Caco-2 (cell line): ENCODE results near the gene TMEM35A. TPM values are rescaled to one million over a fixed set of nuclear protein-coding genes. Genes with fewer than 3 reads are reported as not detected.

Source experiments
- BruUV-seq: library from RNA; stranded (reverse); fragments of 400-500 nt; replicated peaks from 2 replicates; lab custom pipeline; 2021; lab: Mats Ljungman, UMichigan
- CTCF ChIA-PET: fragments of 300-600 bp; sonication (Branson Sonifier 250); formaldehyde crosslinking; loops from one replicate; lab custom pipeline; 2022; ENCODE audit warnings: antibody characterized with exemption; lab: Charles Lee
- POLR2A ChIA-PET: fragments of 300-600 bp; sonication (Branson Sonifier 250); formaldehyde crosslinking; loops from one replicate; lab custom pipeline; 2022; ENCODE audit warnings: antibody characterized with exemption; lab: Charles Lee
- DNase-seq, 2 experiments: peaks; one replicate each; pipeline versions ENCODE4 v3.0.0 to v3.0.0-alpha.2; 2020 to 2022
- H3K27me3 ChIP-seq: replicated peaks from 2 replicates; pipeline ENCODE4 v1.6.0; 2011; ENCODE audit warnings: low read length; ENCODE audit not compliant: control insufficient read depth, insufficient read depth
- H3K36me3 ChIP-seq: 2 replicates; pipeline ENCODE4 v1.5.1; 2011; ENCODE audit warnings: low read length; ENCODE audit not compliant: control insufficient read depth, insufficient read depth
- H3K4me1 ChIP-seq: fragments of 250-450 bp; sonication (Bioruptor Pico); 2 replicates; pipeline ENCODE4 v1.5.1; 2020; ENCODE audit warnings: mild to moderate bottlenecking
- H3K4me3 ChIP-seq: 2 replicates; pipeline ENCODE4 v1.5.1; 2011; ENCODE audit warnings: low read depth, mild to moderate bottlenecking, control low read depth, low read length
- H3K9me3 ChIP-seq: fragments of 250-450 bp; sonication (Bioruptor Pico); 2 replicates; pipeline ENCODE4 v1.5.1; 2020; ENCODE audit warnings: mild to moderate bottlenecking, moderate library complexity
- H3K27ac Mint-ChIP-seq: one replicate; pipeline ENCODE4 v1.8.0; 2022; ENCODE audit warnings: mixed read lengths; ENCODE audit not compliant: unreplicated experiment
- H3K27me3 Mint-ChIP-seq: one replicate; pipeline ENCODE4 v1.8.0; 2022; ENCODE audit warnings: mixed read lengths; ENCODE audit not compliant: insufficient read depth, unreplicated experiment
- H3K36me3 Mint-ChIP-seq: one replicate; pipeline ENCODE4 v1.8.0; 2022; ENCODE audit warnings: mild to moderate bottlenecking, mixed read lengths; ENCODE audit not compliant: insufficient read depth, unreplicated experiment
- H3K4me1 Mint-ChIP-seq: one replicate; pipeline ENCODE4 v1.8.0; 2022; ENCODE audit warnings: low read depth, mixed read lengths; ENCODE audit not compliant: unreplicated experiment
- H3K4me3 Mint-ChIP-seq: one replicate; pipeline ENCODE4 v1.8.0; 2022; ENCODE audit warnings: mild to moderate bottlenecking, moderate library complexity, mixed read lengths; ENCODE audit not compliant: unreplicated experiment
- H3K9me3 Mint-ChIP-seq: one replicate; pipeline ENCODE4 v1.8.0; 2022; ENCODE audit warnings: mixed read lengths; ENCODE audit not compliant: unreplicated experiment
- CTCF ChIP-seq, 2 experiments: fragments of 200-600 bp in 1 of 2; IDR thresholded peaks; 1 replicate in 1 of 2; 2 replicates in 1 of 2; pipeline versions ENCODE4 v1.5.1 to v1.8.0; 2011 to 2022; ENCODE audit warnings: antibody characterized with exemption in 1 of 2, control low read depth in 1 of 2, inconsistent platforms in 1 of 2, low read depth in 1 of 2, low read length in 1 of 2, mild to moderate bottlenecking in 1 of 2, moderate library complexity in 1 of 2; ENCODE audit not compliant: insufficient read depth in 1 of 2, severe bottlenecking in 1 of 2, unreplicated experiment in 1 of 2
- intact Hi-C: fragments of 100-400 bp; cut with micrococcal nuclease; formaldehyde crosslinking; loops from one replicate; pipeline ENCODE4 v1.10.0; 2022; ENCODE audit not compliant: unreplicated experiment
- total RNA-seq: library from RNA; stranded (reverse); gene quantifications from 2 replicates; pipeline ENCODE4 v1.2.3, GENCODE V29; 2022

TMEM35A gene
- total RNA-seq, 1 experiment from 2014 or later = not detected

- H3K4me3 Mint-ChIP-seq = no peak overlapping the region
- peak overlapping the region; percentile 51 for H3K27ac Mint-ChIP-seq
- POLR2A ChIA-PET = no interaction called here
- Histone ChIP-seq H3K27me3 (no peaks in the 10 kb centered on the region), H3K4me1 (no peaks in the 10 kb centered on the region), H3K36me3 (no peaks in the 10 kb centered on the region), H3K4me3 (no peak overlapping the region), H3K9me3 (no peaks in the 10 kb centered on the region)
- no peaks in the 10 kb centered on the region for H3K27me3 Mint-ChIP-seq
- no TSS peak for BruUV-seq
- TF ChIP-seq CTCF (IDR thresholded peaks at IDR 0.05; ENCODE audit: insufficient read depth in 1 of 2, low read depth in 1 of 2, low read length in 1 of 2, severe bottlenecking in 1 of 2, unreplicated experiment in 1 of 2) = no peak
- CTCF ChIA-PET = no interaction called here
- no peak for DNase-seq
- peaks cover 6% of the 10 kb centered on the region for H3K4me1 Mint-ChIP-seq
- intact Hi-C loops = loop anchor here (10.0 kb wide), 1 partner anchor 132 kb away; the partner anchor contains the start of gene XKRX
- peaks cover under 1% of the 10 kb centered on the region for H3K36me3 Mint-ChIP-seq
- H3K9me3 Mint-ChIP-seq = peaks cover 8% of the 10 kb centered on the region
These were observed 21.5 kb upstream of the TMEM35A start for GRCh38 chrX:101057093-101057714.

- no peaks in the 10 kb centered on the region for H3K36me3 Mint-ChIP-seq
- Histone ChIP-seq H3K9me3 (no peaks in the 10 kb centered on the region), H3K36me3 (no peaks in the 10 kb centered on the region), H3K27me3 (no peaks in the 10 kb centered on the region), H3K4me1 (no peaks in the 10 kb centered on the region), H3K4me3 (no peak overlapping the region)
- ChIA-PET POLR2A (no interaction called here), CTCF (no interaction called here)
- TF ChIP-seq CTCF (IDR thresholded peaks at IDR 0.05; ENCODE audit: insufficient read depth in 1 of 2, low read depth in 1 of 2, low read length in 1 of 2, severe bottlenecking in 1 of 2, unreplicated experiment in 1 of 2) = no peak
- peaks cover under 1% of the 10 kb centered on the region for H3K4me1 Mint-ChIP-seq
- H3K27me3 Mint-ChIP-seq = no peaks in the 10 kb centered on the region
- no peak for DNase-seq
- H3K4me3 Mint-ChIP-seq = no peak overlapping the region
- intact Hi-C loops = no loop called here
- BruUV-seq = no TSS peak
- no peak overlapping the region for H3K27ac Mint-ChIP-seq
- peaks cover 1% of the 10 kb centered on the region for H3K9me3 Mint-ChIP-seq
These were observed 16.5 kb upstream of the TMEM35A start for GRCh38 chrX:101062176-101062575.

- no peaks in the 10 kb centered on the region for H3K4me1 Mint-ChIP-seq
These were observed 7.1 kb upstream of the TMEM35A start for GRCh38 chrX:101071582-101071981.

More at GRCh38 chrX:101071582-101071981, 7.1 kb upstream of the TMEM35A start:
- no peak for DNase-seq
- Mint-ChIP-seq H3K4me3 (no peak overlapping the region), H3K9me3 (no peaks in the 10 kb centered on the region), H3K27me3 (no peaks in the 10 kb centered on the region), H3K27ac (no peak overlapping the region), H3K36me3 (no peaks in the 10 kb centered on the region)
- H3K36me3 ChIP-seq = no peaks in the 10 kb centered on the region
- no TSS peak for BruUV-seq
- no peak overlapping the region for H3K4me3 ChIP-seq
- H3K27me3 ChIP-seq = no peaks in the 10 kb centered on the region
- TF ChIP-seq CTCF (IDR thresholded peaks at IDR 0.05; ENCODE audit: insufficient read depth in 1 of 2, low read depth in 1 of 2, low read length in 1 of 2, severe bottlenecking in 1 of 2, unreplicated experiment in 1 of 2) = no peak
- intact Hi-C loops = no loop called here
- H3K4me1 ChIP-seq = no peaks in the 10 kb centered on the region
- no peaks in the 10 kb centered on the region for H3K9me3 ChIP-seq
- ChIA-PET CTCF (no interaction called here), POLR2A (no interaction called here)
